PFSK-1 (cell line): ENCODE results near the gene TMEM115.

ENCODE experiments used
- FOXP2 ChIP-seq: optimal IDR thresholded peaks from 2 replicates; pipeline ENCODE3; 2011; ENCODE audit warnings: borderline replicate concordance, control low read depth, inconsistent platforms; ENCODE audit not compliant: insufficient read depth; ENCODE audit errors: extremely low read length, extremely low read depth
- POLR2AphosphoS5 ChIP-seq: IDR thresholded peaks from 2 replicates; pipeline ENCODE4 v1.6.1; 2012; ENCODE audit warnings: low read depth, mild to moderate bottlenecking, control low read depth, low read length, moderate library complexity
- SIN3A ChIP-seq: IDR thresholded peaks from 2 replicates; pipeline ENCODE4 v1.6.1; 2012; ENCODE audit warnings: mild to moderate bottlenecking, low read length, moderate library complexity, borderline replicate concordance; ENCODE audit not compliant: insufficient read depth
- TAF1 ChIP-seq: IDR thresholded peaks from 2 replicates; pipeline ENCODE4 v1.6.1; 2012; ENCODE audit warnings: low read length, control low read depth, borderline replicate concordance; ENCODE audit not compliant: insufficient read depth
- TF ChIP-seq, protein P1 (sequence below), 2 experiments: IDR thresholded peaks; 2 replicates each; pipeline versions ENCODE4 v1.6.1 to v1.8.0; 2011 to 2012; ENCODE audit warnings: low read depth in 2 of 2, low read length in 2 of 2, control low read depth in 1 of 2, inconsistent platforms in 1 of 2, mild to moderate bottlenecking in 1 of 2, moderate library complexity in 1 of 2; ENCODE audit not compliant: insufficient read depth in 1 of 2

The TMEM115 gene

DNA sequence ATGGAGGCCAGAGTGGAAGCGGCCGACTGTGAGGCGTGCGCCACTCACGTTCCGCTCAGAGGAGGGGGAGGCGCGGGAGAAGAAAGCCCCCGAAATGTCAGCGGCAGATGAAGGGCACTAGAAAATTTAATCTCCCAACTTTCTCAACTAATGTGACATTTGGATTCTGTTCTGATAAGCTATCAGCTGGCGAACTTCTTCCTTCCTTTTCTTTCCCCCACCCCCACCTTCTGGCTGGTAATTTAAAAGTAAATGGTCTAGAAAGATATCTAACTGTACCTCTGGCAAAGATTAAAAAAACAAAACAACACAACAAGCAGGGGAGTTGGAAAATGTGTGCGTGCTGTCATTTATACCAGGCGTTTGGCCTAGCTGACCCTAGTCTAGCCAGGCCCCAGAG lies 26.4 kb upstream of the TMEM115 start:
- TF ChIP-seq TAF1 (no peak), POLR2AphosphoS5 (no peak)

DNA sequence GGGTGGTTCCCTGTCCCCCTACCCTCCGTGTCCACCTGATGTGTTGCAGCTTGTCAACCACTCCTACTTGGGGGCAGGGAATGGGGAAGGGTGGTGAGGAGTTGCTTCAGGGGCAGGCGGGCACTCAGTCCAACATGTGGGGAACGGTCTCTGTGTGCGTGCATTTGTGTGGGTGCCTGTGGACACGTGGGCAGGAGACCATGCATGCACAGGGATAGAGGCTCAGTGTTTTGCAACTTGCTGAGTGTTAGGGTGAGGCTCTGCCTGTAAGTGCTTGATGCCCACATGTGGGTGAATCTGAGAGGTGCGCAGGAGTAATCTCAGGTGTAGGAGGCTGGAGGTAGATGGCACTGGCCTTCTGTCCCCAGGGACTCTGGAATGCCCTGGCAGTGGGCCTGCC lies 24.4 kb upstream of the TMEM115 start:
- no peak for TF ChIP-seq TAF1
- TF ChIP-seq FOXP2 = no peak
- TF ChIP-seq, protein P1, sequence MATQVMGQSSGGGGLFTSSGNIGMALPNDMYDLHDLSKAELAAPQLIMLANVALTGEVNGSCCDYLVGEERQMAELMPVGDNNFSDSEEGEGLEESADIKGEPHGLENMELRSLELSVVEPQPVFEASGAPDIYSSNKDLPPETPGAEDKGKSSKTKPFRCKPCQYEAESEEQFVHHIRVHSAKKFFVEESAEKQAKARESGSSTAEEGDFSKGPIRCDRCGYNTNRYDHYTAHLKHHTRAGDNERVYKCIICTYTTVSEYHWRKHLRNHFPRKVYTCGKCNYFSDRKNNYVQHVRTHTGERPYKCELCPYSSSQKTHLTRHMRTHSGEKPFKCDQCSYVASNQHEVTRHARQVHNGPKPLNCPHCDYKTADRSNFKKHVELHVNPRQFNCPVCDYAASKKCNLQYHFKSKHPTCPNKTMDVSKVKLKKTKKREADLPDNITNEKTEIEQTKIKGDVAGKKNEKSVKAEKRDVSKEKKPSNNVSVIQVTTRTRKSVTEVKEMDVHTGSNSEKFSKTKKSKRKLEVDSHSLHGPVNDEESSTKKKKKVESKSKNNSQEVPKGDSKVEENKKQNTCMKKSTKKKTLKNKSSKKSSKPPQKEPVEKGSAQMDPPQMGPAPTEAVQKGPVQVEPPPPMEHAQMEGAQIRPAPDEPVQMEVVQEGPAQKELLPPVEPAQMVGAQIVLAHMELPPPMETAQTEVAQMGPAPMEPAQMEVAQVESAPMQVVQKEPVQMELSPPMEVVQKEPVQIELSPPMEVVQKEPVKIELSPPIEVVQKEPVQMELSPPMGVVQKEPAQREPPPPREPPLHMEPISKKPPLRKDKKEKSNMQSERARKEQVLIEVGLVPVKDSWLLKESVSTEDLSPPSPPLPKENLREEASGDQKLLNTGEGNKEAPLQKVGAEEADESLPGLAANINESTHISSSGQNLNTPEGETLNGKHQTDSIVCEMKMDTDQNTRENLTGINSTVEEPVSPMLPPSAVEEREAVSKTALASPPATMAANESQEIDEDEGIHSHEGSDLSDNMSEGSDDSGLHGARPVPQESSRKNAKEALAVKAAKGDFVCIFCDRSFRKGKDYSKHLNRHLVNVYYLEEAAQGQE (IDR thresholded peaks at IDR 0.05; ENCODE audit: insufficient read depth in 1 of 2, low read depth in 2 of 2, low read length in 2 of 2) = no peak
- no peak for TF ChIP-seq SIN3A
- TF ChIP-seq POLR2AphosphoS5 = no peak

DNA sequence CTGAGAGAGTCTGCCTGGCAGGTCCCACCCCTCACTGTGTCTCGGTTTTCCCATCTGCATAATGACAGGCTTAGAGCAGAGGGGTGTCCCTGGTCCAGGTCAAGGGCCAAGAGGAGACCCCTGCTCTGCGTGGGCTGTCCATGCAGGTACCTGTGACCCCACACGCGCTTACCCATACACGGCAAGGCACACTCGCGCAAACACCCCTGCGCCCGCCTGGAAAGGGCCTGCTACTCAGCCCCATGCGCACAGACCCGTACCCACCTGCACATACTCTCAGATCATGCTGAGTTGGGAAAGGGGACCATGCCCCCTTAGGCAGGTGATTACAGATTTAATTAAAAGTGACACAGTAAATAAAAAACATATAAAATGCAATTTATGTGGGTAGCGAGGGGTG lies 23.4 kb upstream of the TMEM115 start:
- TF ChIP-seq, protein P1 (IDR thresholded peaks at IDR 0.05; ENCODE audit: insufficient read depth in 1 of 2, low read depth in 2 of 2, low read length in 2 of 2) = no peak
- TF ChIP-seq SIN3A = no peak

DNA sequence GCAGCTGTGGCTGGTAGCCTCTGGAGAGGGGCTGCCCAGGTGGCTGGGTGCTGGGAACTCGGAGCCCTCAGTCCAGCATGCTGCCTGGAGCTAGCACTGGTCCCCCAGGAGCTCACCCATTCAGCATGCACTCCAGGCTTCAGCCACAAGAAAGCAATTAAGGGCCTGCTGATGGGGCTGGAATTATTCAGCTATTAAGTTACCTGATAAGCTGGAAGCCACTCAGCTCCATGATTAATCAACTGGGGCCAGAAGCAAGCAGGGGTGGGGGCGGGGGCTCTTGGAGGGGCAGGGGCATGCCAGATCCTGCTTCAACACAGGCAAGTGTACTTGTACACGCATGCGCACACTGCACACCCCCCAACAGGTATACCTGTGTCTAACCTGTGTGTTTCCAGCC lies 22.1 kb upstream of the TMEM115 start:
- TF ChIP-seq TAF1 = no peak
- no peak for TF ChIP-seq POLR2AphosphoS5
- TF ChIP-seq, protein P1 (IDR thresholded peaks at IDR 0.05; ENCODE audit: insufficient read depth in 1 of 2, low read depth in 2 of 2, low read length in 2 of 2) = no peak
- TF ChIP-seq FOXP2 = no peak
- TF ChIP-seq SIN3A = no peak

DNA sequence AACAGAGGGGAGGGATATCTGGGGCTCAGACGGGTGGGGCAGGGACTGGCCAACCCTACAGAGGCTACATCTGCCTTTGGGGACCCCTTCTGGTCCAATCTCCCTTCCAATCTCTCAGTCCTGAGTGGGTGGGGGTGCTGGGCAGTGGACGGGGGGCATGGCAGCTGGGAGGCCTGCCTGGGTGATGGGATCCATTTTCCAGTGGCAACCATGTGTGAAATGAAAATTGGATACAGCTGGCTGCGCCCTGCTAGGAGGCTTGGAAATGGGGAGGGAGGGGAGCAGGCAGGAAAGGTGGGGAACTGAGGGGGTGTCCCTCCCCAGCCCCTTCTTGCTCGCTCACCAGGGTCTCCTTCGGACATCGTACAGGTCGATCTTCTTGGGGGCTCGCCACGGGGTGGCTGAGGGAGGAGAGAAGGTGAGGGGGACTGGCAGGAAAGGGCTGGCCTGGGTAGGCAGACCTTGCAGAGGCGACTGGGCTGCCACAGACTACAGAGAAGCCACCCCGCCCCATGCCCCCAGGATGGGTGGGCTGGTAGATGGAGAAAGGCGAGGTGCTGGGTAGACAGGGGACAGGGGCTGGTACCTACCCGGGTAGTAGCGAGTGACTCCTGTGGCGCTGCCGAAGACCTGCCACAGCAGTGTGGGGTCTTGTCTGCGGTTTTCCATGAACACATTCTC lies 21.2 kb upstream of the TMEM115 start:
- TF ChIP-seq TAF1 (no peak), POLR2AphosphoS5 (no peak), SIN3A (no peak), FOXP2 (no peak)
- TF ChIP-seq, protein P1 (IDR thresholded peaks at IDR 0.05; ENCODE audit: insufficient read depth in 1 of 2, low read depth in 2 of 2, low read length in 2 of 2) = no peak
